Measurements from ENCODE around the gene INPP5B.
A peak's percentile ranks its signal among the peaks of the same experiment; 100 is the strongest.

The INPP5B gene

GRCh38 chr1:37828410-37829074 lies 118.3 kb downstream of the INPP5B start:
- no peak for DNase-seq

GRCh38 chr1:37825506-37825905 lies 121.3 kb downstream of the INPP5B start:
- DNase-seq = no peak

GRCh38 chr1:37824001-37824400 lies 122.9 kb downstream of the INPP5B start:
- DNase-seq = no peak

- DNase-seq = no peak
These were observed 123.7 kb downstream of the INPP5B start for GRCh38 chr1:37822906-37823815.

- DNase-seq = no peak
These were observed 125.4 kb downstream of the INPP5B start for GRCh38 chr1:37821481-37821880.

GRCh38 chr1:37817481-37817880 lies 129.4 kb downstream of the INPP5B start:
- no peak for DNase-seq

- no peak for DNase-seq
These were observed 132.6 kb downstream of the INPP5B start for GRCh38 chr1:37814252-37814651.

GRCh38 chr1:37813529-37814145 lies 133.2 kb downstream of the INPP5B start:
- DNase-seq = no peak

GRCh38 chr1:37811027-37811655 lies 135.7 kb downstream of the INPP5B start:
- peak; percentile 40 for DNase-seq

Measured in SHP77 treated with DMSO at 0.1 percent for 48 hours (cell line).